Measurements from ENCODE around the gene GAS2L2. TPM values are rescaled to one million over a fixed set of nuclear protein-coding genes. Genes with fewer than 3 reads are reported as not detected.

Gene GAS2L2
- total and polyA plus RNA-seq, 4 donors, result not detected

DNA sequence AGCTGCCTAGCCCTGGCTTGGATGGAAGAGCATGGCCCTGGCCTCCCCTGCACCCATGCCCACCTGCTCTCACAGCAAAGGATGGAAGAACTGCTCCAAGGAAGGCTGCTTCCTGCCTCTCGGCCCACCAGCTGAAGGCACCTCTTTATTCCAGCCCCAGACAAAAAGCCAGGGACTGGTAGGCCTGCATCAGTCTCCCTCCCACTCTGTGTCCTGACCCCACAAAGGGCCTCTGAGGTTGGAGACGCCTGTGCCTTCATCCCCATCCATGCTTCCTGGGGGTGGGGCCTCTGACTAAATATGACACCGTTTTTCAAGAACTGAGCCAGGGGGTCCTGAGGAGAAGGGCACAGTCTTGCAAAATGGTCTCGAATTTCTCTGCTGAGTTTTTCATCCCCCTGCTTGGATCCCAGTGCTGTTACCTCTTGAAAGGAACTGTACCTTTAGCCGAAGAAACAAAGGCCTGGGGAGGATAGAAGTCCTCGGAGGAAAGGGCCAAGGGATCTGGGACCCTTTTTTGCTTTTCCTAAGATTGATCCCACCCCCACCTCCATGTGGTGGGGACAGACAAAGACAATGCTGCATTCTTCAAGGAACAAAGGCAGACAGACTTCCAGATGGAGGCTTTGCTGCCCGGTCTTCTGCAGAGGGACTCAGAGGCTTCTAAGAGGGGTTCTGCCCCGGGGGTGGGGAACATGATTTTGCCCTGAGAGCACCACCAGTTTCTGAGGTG is 12.9 kb upstream of the GAS2L2 start:
- no peaks in the 10 kb centered on the region for H3K9me3 ChIP-seq (ENCODE audit: control insufficient read depth in 4 of 4, low read length in 3 of 4)
- no peak overlapping the region for H3K9ac ChIP-seq (ENCODE audit: low read depth in 1 of 2, low read length in 2 of 2)
- no peak for TF ChIP-seq GABPA (IDR thresholded peaks at IDR 0.05 in 1 of 2, conservative IDR thresholded peaks at IDR 0.05 in 1 of 2)
- H3K36me3 ChIP-seq (ENCODE audit: control insufficient read depth in 4 of 4, insufficient read depth in 3 of 4, low read depth in 1 of 4, low read length in 3 of 4), result no peaks in the 10 kb centered on the region
- H3K27me3 ChIP-seq (ENCODE audit: control insufficient read depth in 4 of 4, insufficient read depth in 4 of 4, low read length in 3 of 4), result no peaks in the 10 kb centered on the region
- DNase-seq (ENCODE audit: low spot score), result no peak
- 82% methylated on average over 8 of the region's 8 CpGs for WGBS
- H3K27ac ChIP-seq (ENCODE audit: low read depth in 1 of 2, low read length in 2 of 2), result no peak overlapping the region
- peaks cover 2 to 12% (median 6%) of the 10 kb centered on the region in 4 donors for H3K4me1 ChIP-seq (ENCODE audit: control insufficient read depth in 4 of 4, insufficient read depth in 4 of 4, low read length in 3 of 4)
- H3K4me3 ChIP-seq (ENCODE audit: low read depth in 1 of 3, low read length in 3 of 3), result no peak overlapping the region

DNA sequence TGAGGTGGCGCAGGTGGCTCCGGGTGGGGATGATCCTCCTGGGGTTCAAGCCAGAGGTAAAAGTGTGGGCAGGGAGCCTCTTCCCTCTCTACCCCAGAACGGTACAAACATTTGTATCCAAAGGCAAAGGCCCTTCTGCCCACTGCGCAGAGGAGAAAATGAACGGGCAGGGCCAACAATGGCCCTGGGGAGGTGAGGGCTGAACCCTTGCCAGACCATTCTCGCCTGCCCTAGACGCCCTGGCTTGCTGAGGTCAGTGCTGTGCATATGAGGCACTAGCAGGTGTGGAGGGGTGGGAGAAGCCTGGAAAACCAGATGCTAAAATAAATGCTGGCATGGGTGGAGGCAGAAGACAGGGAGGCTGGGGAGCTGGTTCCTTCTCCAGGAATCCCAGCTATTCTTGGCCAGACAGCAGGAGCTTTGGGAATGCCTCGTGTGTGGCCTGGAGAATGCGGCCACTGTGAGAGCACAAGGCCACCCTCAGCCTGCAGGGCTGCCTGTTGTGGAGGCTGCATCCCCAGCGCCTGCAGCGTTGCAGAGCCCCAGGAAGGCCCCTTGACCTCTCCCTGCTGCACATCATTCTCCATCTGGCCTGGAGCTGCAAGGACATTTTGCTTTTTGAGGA is 12.2 kb upstream of the GAS2L2 start:
- peaks cover 2 to 12% (median 6%) of the 10 kb centered on the region in 4 donors for H3K4me1 ChIP-seq (ENCODE audit: control insufficient read depth in 4 of 4, insufficient read depth in 4 of 4, low read length in 3 of 4)
- no peaks in the 10 kb centered on the region for H3K36me3 ChIP-seq (ENCODE audit: control insufficient read depth in 4 of 4, insufficient read depth in 3 of 4, low read depth in 1 of 4, low read length in 3 of 4)
- TF ChIP-seq REST (IDR thresholded peaks at IDR 0.05) (no peak), SP1 (IDR thresholded peaks at IDR 0.05) (no peak), FOXA2 (IDR thresholded peaks at IDR 0.05) (no peak), TAF1 (conservative IDR thresholded peaks at IDR 0.05) (no peak), JUND (IDR thresholded peaks at IDR 0.05) (no peak), FOXA1 (IDR thresholded peaks at IDR 0.05) (no peak), HNF4G (IDR thresholded peaks at IDR 0.05) (no peak), YY1 (IDR thresholded peaks at IDR 0.05) (no peak), RXRA (IDR thresholded peaks at IDR 0.05) (no peak), EGR1 (IDR thresholded peaks at IDR 0.05; ENCODE audit: low read depth in 2 of 2) (no peak), HNF4A (conservative IDR thresholded peaks at IDR 0.05) (no peak), MAX (IDR thresholded peaks at IDR 0.05) (no peak), NR2F2 (IDR thresholded peaks at IDR 0.05) (no peak), RAD21 (IDR thresholded peaks at IDR 0.05) (no peak), GABPA (IDR thresholded peaks at IDR 0.05 in 1 of 2, conservative IDR thresholded peaks at IDR 0.05 in 1 of 2) (no peak)
- TF ChIP-seq, protein P1, sequence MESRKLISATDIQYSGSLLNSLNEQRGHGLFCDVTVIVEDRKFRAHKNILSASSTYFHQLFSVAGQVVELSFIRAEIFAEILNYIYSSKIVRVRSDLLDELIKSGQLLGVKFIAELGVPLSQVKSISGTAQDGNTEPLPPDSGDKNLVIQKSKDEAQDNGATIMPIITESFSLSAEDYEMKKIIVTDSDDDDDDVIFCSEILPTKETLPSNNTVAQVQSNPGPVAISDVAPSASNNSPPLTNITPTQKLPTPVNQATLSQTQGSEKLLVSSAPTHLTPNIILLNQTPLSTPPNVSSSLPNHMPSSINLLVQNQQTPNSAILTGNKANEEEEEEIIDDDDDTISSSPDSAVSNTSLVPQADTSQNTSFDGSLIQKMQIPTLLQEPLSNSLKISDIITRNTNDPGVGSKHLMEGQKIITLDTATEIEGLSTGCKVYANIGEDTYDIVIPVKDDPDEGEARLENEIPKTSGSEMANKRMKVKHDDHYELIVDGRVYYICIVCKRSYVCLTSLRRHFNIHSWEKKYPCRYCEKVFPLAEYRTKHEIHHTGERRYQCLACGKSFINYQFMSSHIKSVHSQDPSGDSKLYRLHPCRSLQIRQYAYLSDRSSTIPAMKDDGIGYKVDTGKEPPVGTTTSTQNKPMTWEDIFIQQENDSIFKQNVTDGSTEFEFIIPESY (IDR thresholded peaks at IDR 0.05), result no peak
- TF ChIP-seq, protein P2, sequence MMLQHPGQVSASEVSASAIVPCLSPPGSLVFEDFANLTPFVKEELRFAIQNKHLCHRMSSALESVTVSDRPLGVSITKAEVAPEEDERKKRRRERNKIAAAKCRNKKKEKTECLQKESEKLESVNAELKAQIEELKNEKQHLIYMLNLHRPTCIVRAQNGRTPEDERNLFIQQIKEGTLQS (IDR thresholded peaks at IDR 0.05), result no peak
- no peaks in the 10 kb centered on the region for H3K9me3 ChIP-seq (ENCODE audit: control insufficient read depth in 4 of 4, low read length in 3 of 4)
- no peak overlapping the region for H3K27ac ChIP-seq (ENCODE audit: low read depth in 1 of 2, low read length in 2 of 2)
- H3K9ac ChIP-seq (ENCODE audit: low read depth in 1 of 2, low read length in 2 of 2), result no peak overlapping the region
- no peak for DNase-seq (ENCODE audit: low spot score)
- H3K27me3 ChIP-seq (ENCODE audit: control insufficient read depth in 4 of 4, insufficient read depth in 4 of 4, low read length in 3 of 4), result no peaks in the 10 kb centered on the region
- 86% methylated on average over 11 of the region's 11 CpGs for WGBS
- no peak overlapping the region for H3K4me3 ChIP-seq (ENCODE audit: low read depth in 1 of 3, low read length in 3 of 3)
